Stimulated activated CD8-positive, alpha-beta memory T cell treated with anti-CD3 and anti-CD28 coated beads, Interleukin-12 subunit alpha, Interleukin-12 subunit beta, amount 100 ng/mL, for 4 hours (primary cell): Measurements from ENCODE around the gene SLC26A6.

Experiments used
- DNase-seq: peaks from one replicate; pipeline ENCODE4 v3.0.0-alpha.2; 2020; ENCODE audit warnings: low read depth

Gene SLC26A6

DNA sequence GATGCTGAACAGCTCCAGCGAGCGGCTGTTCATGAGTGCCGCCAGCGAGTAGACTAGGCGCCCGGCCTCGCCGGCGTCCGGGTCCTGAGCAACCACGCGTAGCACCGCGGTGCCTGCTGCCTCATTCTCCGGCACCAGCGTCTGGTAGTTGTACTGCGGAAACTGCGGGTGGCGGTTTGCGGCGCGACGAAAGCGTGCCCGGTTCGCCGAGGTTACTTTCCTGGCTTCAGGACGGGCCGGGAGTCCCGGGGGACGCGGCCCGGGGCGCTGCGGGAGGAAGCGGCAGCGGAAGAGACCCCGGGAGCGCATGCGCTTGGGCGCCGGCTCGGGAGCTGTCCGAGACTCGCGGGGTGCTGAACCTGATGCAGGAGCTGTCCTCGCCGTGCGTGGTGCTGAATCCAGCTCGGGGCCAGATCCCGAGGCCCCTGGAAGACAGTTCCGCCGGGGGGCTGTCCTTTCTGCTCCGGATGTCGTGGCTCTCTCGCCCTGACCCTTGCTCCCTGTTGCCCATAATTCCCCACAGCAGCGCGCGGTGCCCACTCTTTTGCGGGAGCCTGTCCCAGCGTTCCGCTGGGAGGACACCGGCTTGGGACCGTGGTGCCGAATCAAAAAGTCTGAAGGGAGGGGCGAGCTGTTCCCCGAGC, 26.4 kb upstream of the SLC26A6 start:
- DNase-seq: peak; percentile 54

DNA sequence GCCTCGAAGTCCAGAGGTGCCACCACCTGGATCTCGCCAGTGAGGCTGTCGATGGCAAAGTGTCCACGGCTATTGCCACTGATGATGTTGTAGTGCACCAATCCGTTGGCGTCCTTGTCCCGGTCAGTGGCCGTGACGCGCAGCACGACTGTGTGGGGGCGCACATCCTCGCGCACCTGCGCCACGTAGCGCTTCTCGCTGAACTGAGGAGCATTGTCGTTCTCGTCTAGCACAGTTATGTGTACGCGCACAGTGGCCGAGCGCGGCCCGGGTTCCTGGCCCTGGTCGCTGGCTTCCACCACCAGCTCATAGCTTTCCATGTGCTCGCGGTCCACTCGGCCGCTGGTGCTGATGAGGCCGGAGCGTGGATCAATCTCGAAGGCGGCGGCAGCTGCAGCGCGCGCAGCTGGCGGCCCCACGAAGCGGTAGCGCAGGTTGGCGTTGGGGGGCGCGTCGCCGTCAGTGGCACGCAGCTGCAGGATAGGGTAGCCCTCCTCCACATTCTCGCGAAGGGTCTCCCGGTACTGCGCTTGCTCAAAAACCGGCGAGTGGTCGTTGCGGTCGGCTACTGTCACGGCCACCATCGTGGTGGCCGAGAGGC, 25.6 kb upstream of the SLC26A6 start:
- DNase-seq: no peak

DNA sequence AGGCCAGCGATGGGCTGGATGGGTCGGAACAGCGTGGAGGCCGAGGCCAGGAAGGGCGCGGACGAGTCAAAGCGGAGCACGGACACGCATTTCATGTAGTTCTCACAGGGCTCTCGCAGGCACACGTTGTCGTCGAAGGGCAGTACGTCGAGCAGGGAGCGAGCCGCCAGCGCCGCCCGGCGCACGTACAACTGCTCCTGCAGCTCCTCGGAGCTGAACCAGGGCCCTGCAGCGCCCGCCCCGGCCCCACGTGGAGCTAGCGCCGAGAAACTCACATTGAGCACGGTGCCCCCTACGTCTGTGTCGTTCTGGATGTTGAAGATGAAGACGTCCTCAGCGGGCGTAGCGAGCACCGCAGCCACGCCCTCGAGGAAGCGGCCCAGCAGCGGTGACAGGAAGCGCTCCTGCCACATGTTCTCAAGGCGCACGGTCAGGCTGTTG, 21.6 kb upstream of the SLC26A6 start:
- no peak for DNase-seq

DNA sequence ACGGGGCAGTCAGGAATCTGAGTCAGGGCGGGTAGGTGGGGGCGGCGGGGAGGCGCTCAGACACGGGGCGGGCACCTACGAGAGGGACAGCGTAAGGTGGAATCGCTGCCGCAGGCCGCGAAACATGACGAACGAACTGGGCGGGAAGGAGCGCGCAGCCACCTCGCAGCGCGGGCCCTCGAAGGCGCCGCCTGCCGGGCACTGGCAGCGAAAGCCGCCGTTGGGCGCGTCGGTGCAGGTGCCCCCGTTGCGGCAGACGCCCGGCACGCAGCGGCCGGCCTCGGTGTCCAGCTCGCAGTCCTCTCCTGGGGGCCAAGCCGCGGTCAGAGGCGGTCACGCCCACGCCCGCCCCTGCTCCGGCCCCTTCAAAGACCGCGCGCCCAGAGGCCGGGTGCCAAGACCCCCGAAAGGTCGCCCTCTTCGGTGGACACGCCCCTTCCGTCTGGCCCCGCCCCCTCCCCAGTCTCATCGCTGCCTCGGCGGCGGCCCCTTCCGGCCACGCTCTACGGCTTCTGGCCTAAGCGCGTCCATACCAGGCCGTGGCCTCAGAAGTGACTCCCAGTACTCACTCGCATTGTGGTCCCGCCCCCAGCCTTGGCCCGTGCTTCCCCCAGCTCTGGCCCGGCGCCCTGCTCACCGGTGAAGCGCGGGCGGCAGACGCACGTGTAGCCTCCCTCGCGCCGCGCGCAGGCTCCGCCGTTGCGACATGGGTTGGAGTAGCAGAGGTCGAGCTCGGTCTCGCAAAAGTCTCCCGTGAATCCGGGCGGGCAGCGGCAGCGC, 21.0 kb upstream of the SLC26A6 start:
- peak; percentile 78 for DNase-seq

DNA sequence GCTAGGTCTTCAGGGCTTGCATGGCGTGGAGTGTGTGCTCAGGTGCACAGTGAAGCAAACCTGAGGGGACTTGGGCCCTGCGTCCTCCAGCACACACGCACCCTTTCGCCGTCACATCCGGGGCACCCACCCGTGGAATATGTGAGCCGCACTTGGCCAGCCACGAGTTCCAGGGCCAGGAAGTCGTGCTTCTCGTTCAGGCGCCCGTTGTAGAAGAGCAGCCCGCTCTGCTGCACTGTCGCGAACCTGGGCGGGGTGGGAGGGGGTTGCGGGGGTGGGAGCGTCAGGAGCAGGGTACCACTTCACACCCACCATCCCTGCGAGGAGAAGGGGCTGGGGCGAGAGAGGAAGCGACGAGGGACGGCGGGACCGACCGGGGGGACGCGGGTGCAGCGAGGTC, 20.3 kb upstream of the SLC26A6 start:
- DNase-seq: no peak

DNA sequence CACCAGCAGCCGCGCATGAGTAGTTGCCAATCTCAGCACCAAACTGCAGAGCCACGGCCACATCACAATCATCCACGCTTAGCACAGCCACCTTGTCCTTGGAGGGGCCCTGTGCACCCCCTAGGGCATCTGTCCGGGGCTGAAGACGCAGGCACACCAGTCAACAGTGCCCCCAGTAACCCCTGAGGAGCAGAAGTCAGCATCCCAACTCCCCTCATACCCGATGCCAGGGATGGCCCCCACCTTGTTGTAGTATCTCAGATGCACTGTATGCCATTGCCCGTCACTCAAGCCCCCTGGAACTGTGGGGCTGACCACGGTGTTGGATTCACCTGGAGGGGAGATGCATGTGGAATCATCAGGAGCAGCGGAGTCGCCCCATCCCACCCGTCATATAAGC, 19.8 kb upstream of the SLC26A6 start:
- DNase-seq: no peak

DNA sequence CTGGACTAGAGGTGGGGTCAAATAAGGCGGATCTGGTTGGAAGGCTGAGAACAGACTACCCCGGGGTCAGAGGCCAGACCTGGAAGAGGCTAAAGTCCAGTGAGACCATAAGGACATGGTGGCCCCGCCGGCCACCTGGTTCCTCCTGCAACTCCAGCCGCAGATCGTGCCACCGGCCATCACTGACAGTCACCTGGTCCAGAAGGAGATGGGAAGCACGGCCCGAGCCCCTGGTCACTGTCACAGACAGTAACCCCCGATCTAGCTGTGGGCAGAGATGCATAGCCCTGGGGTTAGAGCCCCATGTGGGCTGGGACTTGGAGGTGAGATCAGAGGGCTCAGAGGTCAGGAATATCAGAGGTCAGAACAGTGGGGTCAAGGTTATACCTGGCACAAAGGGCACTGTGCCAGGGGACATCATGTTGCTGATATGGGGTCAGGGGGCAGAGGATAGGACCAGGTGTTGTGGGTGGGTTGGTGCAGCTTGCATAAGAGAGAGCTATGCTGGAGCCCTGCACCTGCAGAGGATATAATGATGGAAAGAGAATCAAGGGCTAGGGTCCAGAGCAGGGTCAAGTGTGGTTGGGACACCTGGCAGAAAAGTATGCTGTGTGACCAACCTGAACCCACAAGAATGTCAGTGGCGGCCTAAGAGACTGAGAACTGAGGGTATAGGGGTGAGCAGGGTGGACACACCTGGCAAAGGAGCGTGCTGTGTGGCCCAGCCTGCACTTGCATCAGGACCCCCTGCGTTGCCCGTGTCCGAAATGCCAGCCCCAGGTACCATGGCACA, 17.9 kb upstream of the SLC26A6 start:
- no peak for DNase-seq

DNA sequence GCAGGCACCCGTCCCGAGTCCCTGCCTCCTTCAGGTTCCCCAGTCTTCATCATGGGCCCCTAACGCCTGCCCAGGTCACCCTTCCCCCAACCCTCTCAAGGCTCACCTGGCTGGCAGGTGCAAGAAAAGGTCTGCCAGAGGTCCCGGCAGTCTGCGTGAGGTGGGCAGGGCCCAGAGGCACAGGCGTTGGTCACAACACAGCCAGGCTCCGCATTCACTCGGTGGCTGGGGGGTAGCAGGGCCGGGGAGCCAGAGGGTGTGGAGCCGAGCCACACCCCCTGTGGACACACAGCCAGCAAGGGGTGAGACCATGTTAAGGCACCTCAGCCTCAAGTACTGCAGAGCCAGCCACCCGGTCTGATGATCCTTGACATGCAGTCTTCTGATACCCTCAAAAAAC, 16.5 kb upstream of the SLC26A6 start:
- no peak for DNase-seq

DNA sequence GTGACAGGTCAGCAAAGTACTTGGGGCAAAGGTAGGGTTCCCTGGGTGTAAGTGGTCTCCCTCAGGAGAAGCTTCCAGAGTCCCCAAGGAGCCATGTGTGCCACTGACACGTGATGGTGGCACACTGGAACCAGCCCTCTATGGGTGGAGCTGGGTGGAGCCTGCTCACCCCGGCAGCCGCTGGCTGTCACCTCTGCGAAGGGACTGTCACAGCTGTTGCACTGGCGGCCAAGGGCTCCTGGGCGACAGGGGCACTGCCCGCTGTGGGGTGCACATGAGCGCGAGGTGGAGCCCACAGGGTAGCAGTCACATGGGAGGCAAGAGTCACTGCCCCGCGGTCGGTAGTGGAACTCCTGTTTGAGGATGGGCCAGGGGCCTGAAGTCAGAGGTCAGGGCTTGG, 15.5 kb upstream of the SLC26A6 start:
- no peak for DNase-seq

DNA sequence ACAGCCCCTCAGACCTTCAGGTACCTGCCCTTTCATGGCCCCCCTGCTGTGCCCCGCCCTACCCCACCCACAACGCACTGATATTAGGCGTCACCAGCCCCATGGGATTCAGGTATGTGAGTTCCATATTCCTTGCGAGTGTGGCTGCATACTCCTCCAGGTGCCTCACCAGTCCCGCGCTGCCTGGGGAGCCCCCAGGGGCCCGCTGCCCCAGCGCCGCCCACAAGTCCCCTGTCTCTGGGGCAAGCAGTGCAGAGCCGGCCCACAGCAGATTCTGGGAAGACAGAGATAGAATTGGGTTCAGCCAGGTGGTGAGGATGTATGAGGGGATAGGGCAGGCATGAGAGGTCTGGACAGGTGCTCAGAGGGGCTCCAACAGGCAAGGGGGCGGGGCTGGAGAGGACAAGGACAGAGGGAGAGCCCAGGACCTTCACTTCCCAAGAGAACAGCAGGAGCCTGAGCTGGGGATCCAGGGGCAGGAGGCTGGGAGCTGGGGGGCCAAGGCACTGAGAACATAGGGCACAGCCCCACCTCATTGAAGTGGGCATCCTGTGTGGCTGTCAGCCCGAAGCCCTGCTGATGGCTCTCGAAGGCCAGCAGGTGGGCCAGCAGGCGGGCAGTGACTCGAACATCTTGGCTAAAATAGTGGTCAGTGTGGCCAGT, 13.1 kb upstream of the SLC26A6 start:
- no peak for DNase-seq

DNA sequence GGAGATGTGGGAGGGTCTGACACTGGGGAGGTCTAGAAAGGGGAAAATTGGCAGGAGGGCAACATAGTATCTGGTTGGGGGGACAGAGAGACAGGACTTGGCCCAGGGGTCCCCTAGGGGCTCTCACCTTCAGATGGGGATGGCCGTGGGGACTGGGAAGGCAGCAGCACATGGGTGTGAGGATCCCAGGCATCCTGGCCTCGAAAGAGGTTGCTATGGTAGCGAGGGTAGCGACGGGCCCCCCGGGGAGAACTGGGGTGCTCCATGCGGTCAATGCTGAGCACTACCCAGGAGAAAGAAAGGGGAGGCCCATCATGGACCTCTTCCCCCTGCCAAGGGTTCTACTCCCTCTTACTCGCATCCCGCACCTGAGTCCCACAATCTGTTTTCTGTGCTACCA, 12.5 kb upstream of the SLC26A6 start:
- DNase-seq: no peak

DNA sequence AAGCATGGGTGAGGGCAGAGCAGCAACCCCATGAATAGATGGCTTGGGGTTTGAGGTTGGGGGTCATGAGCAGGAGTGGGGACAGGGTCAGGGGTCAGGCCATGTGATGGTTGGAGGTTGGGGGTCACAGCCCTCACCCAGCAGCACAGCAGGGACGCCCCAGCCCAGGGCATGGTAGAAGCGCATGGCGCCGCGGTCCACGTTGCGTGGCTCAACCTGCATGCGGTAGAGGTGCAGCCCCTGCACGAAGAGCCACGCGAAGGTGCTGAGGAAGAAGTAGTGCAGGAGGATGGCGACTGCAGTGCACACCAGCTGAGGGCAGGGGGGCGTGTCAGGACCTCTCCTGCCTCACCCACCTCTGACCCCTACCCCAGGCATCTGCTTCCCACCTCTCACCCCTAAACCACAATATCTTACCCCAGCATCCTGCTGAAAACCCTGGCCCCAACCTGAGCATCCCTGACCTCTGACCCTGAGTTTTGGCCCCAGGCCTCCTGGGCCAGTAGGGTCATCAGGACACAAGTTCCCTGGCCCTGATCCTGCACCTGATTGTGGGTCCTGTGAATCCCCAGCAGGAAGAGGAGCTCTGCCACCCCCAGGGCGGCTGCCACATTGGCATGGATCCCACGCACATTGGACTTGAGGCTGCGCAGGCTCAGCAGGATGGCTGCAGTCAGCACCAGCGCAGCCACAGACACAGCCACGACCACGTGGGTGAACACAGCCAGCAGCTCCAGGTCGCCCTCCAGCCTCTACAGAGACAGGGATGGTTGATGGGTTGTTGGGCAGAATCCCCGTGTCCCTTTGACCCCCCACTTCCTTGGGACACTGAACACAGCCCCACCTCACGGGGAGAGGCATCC, 9.9 kb upstream of the SLC26A6 start:
- DNase-seq: no peak

DNA sequence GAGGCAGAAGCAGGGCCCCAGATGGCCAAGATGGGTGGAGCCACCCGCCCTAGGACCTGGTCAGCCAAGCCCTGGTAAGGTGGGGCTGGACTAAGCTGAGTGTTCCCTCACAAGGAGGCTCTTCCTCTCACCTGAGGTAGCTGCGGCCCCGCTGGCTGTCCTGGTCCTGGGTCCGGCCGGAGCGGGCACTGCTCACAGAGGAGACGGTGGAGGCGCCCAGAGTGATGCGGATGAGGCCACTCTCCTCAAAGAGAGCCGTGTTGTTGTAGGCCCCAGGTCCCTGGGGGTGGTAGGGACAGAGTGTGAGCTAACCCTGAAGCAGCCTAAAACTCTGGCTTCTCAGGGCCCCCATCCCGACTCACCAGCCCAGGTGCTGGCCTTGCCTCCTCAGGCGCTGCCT, 7.3 kb upstream of the SLC26A6 start:
- DNase-seq: no peak

DNA sequence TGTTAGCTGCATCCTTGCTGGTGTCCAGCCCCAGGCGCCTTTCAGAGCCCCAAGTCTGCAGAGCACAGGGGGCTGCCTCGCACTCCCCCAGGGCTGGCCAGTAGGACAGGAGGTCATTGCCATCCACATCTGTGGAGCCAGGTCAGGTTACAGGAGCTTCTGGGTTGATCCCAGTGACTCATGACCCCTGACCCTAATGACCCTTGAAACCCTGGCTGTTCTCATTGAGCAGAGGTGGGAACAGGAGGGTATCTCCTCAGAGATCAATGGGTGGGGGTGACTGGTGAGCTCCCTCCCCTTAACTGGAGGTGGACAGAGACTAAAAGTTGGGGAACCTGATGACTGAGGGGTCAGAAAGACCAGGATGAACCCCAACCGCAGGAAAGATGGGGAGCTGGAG, 6.1 kb upstream of the SLC26A6 start:
- DNase-seq: no peak

DNA sequence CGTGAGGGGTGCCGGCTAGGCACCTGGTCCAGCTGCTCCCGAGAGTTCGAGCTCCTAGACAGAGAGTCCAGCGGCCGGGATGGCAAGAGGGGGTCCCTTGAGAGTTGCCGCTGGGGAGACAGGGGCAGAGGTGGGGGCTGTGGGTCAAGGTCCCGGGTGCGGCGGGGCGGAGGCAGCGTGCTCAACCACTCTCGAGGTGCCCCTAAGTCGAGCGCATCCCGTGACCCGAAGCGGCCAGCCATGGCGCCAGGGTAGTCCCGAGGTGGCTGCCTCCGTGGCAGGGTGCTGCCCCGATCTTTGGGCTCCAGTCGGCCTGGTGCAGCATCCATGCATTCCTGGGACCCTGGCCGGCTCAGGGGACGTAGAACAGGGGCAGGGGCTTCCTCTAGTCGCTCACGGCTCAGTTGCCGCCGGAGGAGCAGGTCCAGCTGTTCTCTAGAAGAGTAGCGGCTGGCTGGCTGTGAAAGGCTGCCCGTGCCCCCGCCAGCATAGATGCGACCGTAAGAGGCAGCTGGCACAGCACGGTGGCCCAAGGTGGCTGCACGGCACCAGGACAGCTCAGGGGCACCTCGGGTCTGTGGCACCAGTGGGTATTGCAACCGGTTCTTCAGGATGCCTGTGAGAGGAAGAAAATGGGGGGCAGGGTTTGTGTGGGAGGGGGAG, 4.8 kb upstream of the SLC26A6 start:
- no peak for DNase-seq

DNA sequence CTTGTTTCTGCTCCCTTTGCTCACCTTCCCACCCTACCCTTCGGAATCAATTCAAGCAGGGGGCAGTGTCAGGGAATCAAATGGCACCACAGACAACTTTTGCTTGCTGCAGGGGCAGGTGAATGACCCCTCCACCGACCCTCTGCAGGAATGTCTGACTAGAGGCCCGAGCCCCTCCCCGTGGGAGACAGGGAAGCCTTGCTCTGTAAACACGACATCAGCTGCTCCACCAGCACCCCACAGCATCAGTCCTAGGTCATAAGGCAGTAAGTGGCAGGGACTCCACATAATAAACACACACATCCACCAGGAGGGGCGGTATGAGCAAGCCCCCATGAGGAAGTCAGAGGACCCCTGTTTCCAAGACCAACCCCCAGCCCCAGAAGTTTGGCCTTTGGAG, 2.0 kb upstream of the SLC26A6 start:
- no peak for DNase-seq

DNA sequence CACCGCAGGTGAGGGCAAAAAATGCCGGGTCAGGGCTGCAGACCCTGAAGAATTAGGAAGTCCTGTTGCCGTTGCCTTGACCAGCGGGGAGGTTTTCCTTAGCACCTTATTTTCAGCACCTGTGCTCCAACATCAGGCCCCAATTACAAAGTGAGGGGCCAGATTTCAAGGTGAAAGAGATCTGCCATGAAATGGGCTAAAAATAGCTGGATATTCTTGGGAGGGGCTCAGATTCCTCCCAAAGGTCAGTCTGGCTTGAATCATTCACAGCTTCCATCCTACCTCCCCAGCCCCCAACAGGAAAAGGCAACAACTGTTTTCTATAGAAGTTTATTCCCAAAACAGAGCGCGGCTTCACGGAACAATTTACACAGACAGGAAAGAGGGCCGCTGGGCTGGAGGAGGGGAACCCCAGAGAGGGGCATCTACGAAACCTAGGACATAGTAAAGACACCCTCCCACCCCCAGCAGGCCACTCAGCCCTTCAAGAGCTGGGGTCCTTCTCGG, 941 bp upstream of the SLC26A6 start:
- DNase-seq: no peak

DNA sequence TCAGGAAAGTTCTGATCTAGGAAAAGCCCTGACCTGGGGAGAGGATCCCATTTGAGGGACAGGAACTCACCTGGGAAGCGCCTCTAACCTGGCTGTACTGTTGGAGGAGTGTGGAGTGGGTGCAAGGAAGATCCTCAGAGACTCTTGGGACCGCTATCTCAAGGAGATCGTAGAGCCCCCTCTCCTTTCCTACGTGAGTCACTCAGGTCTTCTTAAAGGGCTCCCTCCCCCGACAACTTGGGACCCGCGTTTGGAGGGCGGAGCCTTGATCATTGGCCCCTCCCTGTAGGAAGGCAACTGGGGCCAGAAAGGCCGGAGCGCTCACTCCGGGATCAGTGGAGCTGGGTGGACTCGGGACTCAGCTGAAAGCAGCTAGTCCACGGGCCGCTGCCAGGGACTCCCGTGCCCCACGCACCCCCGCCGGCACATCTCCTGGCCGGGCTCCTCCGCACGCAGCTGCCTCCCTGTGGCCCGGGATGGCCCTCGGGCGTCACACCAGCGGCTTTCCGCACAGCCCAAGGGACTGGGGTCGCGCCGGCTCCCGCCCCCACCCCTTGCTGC, 520 bp downstream of the SLC26A6 start:
- DNase-seq: peak; percentile 32

DNA sequence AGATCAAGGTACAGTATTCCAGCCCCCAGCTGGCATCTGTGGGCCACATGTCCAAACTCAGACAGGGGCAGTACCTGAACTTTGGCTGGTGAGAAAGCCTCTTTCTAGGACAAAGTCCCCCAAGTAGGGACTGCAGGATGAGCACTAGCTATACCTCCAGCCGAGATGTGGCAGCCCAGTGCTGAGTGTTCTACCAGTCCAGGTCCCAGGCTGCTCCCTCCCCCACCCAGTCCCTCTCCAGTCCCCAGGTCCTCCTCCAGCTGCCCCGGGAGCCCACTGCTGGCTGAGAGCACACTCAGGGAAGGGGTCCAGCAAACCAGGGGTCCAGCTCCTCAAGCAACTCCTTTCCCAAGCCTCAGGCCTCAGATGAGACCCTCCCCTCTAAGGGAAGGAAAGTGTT, 1.5 kb downstream of the SLC26A6 start:
- no peak for DNase-seq

DNA sequence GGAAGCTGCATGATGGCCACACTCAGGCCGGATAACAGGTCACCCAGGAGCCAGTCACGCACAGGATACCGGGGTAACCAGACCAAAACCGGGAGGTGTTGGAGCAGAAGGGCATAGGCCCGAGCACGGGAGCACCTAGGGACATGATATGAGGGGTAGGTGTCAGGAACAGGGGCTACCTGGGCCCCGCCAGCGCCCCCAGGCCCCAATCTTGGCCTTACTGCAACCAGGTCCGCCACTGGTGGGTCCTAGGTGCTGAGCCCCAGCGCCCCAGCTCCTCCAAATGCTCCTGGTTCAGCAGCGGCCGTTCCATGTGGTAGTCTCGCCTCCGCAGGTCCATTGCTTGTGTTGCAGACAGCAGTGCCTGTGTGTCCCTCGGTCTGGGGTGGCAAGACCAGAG, 2.0 kb downstream of the SLC26A6 start:
- no peak for DNase-seq
